ENCODE data around the gene DCC.

GRCh38 chr18:52816121-52816520 is 476.1 kb downstream of the DCC start:
- TF ChIP-seq CTCF (optimal IDR thresholded peaks at IDR 0.05 in 1 of 3, IDR thresholded peaks at IDR 0.05 in 1 of 3, conservative IDR thresholded peaks at IDR 0.05 in 1 of 3; ENCODE audit: extremely low read depth in 1 of 3, insufficient read depth in 2 of 3, low read length in 3 of 3): no peak
- no peak for TF ChIP-seq EZH2 (IDR thresholded peaks at IDR 0.05; ENCODE audit: low read length)

Data from keratinocyte (primary cell).